NCI-H2196 (cell line): Measurements from ENCODE around the gene DOCK3.
A peak's percentile ranks its signal among the peaks of the same experiment; 100 is the strongest.
"Not testable (repeated sequence)": the region's sequence is repeated elsewhere in the genome, so short reads cannot be mapped to it uniquely, and the experiment has no call there.

ENCODE experiments used
- DNase-seq: peaks from one replicate; lab custom pipeline; 2025; ENCODE audit not compliant: unreplicated experiment; lab: John Stamatoyannopoulos, UW

Gene DOCK3

DNA sequence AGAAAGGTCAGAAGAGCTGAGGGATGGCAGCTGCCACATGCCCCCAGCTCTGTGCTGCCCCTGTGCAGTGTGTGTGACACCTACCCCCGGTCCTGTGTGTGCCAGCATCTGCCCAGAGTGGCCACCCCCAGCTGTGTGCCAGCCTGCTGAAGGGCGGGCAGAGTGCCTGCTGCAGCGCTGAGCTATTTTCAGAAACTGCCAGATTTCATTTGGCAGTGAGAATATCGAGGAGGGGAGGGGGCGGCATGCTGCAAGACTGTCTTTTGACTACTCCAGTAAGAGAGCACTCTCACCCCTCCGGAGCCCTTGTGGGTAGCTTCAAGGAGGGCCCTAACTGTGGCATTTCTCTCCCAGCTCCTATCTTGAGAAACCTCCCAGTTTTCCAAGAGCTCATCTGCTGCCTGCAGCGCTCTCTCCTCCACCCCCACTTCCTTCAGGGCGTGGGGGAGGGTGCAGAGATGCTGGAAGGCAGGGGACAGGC is 25.2 kb upstream of the DOCK3 start:
- DNase-seq = no peak

DNA sequence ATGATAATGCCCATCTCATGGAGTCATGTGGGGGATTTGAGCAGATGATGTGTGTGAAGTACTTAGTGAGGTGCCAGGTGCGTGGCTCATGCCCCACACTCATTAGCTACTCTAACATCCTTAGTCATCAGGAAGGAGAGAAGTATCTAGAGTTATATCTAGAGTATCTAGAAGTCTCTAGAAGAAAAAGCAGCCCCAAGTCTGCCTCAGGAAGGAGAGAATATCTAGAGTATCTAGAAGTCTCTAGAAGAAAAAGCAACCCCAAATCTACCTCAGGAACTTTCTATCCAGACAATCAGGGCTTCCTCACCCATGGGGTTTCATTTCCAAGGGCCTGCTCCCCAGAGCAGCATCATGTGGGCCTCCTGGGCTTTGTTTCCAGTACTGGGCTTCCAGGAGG is 24.7 kb upstream of the DOCK3 start:
- DNase-seq = no peak

DNA sequence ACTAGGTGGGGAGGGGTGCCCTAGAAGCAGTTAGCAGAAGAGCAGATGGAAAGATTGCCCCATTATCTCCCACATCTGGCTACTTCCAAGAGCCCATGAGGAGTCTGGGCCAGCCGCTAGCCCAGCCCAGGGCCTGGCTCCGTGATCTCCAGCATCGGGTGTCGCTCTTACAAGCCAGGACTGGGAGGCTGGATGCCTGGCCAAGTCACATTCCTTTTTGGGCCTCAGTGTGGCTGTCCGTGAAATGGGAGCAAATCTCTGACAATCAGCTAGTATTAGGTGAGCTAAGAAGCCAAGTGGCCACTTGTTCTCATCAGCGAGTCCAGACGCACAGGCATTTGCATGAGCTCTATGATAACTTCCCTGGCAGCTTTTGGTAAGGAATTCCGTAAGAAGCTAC is 23.3 kb upstream of the DOCK3 start:
- no peak for DNase-seq

DNA sequence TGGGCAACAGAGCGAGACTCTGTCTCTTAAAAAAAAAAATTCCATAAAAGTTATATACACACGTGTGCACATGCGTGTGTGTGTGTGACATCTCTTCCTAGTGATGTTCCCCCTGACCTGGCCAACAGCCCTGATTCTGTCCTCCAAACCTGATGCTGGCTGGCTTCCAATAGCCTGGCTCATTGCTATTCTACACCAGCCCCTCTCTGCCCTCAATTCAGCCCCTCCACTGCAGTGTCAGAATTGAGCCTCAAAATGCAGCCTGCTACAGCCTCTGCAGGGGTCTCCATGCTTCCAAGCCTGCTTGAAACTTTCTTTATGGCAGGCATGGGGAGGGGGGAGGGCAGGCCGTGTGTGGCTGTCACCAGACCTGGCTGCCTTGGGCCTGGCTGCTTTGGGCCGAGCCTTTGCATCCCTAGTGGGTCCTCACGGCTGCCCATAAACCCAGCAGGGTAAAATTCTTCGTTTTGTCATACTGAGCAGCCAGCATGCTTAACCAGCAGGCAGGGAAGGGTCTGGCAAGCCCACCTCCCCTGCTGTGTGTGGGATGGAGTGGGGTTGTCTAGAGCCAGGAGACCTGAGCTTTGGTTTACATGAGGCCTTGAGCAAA is 22.7 kb upstream of the DOCK3 start:
- no peak for DNase-seq

DNA sequence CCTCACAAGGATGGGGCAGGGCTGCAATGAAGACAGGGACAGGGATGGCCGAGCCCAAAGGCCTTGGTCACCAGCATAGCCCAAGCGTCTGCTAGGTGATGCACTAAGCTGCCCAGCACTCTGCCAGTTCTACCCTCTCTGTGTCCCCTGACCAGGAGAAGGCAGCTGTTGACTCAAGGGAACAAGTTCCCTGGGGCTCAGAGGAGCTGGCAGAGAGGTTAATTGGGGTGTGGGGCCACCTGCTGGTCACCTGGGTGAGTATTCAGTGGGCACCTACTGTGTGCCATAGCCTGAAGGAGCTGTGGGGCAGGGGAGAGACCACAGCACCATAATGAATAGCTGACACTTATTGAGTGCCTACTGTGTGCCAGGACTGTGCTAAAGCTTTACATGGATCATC is 22.0 kb upstream of the DOCK3 start:
- no peak for DNase-seq

DNA sequence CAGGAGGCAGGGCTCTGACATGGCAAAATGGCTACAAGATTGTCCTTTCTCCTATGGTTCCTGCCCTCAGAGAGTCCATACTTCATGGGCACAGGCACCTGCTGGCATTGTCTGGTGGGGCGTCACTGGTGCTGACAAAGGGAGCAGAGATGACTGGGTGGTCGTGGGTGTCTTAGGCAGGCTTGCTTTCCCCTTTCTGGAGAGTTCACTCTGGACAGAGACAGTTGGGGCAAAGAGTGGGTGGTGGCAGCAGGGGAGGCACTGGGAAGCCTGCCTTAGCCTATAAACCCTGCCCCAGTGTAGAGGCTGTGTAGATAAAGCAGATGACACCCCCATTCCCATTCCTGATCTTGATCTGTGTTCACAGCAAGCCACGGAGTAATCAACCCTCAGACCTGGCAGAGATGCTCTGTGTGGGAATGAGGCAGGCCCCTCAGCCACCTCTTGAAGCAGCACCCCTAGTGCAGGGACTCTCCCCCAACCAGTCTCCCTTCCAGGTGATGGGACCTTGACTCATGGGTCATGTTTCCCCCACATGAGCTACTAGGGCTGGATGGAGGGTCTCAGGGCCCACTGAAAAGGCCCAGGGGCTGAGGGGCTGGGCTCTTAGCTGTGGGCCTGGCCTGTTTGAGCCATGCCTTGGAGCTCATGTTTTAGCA is 20.7 kb upstream of the DOCK3 start:
- DNase-seq = no peak

DNA sequence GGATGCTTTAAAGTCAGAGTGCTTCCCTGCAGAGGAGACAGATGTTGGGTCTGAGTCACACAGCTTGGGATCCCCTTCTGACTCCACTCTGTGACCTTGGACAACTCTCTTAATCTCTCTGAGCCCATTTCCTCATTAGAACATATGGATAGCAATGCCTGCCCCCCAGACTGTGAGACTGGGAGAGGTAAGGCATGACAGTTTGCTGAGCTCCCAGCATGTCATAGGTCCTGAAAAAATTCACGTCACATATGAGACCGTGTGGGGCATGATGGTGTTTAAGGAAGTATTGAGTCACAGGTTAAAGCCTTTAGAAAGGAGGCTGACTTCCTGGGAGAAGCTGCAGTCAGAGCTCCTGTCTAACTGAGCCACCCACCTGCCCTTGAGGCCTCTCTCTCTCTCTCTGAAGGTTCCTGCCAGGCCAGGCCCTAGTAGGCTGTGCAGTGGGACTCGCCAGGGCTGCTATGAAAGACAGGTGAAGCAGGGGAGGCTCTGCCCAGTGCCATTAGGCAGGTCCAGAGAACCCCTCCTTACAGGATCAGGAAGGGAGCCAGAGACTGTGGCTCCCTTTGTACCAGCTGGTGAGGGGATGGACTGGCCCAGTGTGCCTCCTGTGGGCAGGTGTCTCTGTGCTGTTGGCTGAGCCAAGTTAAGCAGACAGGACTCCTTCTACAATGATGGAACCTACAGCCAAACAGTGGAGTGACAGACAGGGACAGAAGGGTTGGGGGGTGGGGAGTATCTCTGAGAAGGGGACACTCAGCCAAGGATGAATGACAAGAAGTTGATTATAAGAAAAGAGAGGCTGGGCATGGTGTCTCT is 19.5 kb upstream of the DOCK3 start:
- no peak for DNase-seq

DNA sequence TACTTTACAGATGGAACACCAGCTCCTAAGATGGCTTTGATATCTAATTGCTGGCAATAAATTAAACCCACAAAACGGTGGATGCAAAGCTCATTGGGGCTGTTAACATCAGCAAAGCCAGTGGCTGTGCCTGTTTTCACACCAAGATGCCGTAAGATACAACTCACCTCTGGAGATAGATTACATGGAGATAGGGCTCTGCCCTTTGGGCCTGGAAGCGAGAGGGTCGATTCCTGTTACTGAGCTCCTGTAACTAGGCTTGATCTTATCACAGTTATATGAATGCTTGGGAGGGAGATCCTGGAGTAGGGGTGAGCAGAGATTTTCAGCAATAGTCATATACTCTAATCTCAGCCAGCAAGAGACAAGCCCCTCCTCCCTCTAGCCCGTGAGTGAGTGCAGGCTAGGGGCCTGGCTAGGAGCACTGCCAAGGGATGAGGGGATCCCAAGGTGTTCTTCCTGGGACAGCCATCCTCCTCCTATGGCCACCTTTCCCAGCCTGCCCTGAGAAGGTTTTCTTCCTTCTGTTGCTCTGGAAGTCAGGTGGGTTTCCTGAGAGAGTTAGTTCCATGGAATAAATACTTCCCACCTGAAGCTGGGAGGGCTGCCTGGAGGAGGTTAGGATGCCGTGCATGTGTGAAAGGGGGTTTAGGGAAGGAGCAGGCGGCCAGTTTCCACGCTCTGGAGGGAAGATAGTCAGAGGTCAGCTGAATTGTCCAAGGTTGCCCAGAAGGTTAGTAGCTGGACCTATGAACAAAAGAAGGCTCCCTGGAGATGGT is 18.1 kb upstream of the DOCK3 start:
- DNase-seq = no peak

DNA sequence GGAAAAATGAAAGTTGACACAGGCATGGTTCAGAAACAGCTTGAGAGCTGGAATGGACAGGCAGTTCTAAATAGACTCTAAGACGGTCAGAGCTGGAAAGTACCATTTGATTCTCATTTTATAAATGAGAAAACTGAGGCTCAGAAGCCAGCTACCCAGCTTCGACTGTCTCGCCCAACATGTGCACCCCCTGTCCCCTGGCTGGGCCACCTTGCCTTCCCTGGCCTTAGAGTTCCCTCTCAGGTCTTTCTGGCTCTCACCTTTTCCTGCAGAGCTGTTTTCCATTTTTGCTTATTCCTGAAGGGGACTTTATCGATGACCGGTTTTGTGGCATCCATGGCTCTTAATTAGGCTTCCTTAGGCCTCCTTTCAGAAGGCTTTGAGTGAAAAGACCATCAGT is 17.3 kb upstream of the DOCK3 start:
- DNase-seq = no peak

DNA sequence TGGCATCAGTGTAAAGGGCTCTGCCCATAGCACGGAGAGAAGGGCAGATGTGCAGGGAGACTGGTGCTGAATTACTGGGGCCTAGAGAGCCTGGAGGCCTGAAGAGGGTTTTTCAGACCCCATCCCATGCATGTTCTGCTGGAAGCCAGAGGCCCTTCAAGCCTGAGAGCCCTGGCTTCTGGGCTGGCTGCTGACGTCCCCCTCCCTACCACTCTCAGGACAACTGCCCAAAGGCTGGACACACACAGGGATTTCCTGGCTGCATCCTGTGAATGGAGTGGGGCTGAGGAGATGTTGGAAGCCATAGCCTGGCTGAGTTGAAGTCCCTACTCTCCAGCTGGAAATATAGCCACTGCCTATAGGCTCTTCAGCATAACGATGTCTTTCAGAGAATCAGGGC is 16.9 kb upstream of the DOCK3 start:
- DNase-seq = no peak

DNA sequence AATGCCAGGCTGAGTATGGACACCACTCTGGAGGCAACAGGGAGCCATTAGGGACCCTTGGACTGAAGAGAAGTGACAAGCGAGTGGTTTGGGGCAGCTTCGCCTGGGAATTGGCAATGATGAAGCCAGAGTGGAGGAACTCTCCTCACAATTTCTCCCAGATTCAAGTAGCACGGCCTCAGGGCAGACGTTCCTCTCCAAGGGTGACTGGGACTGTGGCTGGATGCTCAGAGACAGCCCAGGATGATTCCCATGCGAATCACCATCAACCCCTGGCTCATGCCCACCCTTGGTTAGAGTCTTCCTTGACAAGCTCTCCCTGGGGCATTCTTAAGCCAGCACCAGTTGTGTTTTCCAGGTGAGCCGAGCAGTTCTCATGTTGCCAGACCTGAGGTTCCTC is 16.3 kb upstream of the DOCK3 start:
- no peak for DNase-seq

DNA sequence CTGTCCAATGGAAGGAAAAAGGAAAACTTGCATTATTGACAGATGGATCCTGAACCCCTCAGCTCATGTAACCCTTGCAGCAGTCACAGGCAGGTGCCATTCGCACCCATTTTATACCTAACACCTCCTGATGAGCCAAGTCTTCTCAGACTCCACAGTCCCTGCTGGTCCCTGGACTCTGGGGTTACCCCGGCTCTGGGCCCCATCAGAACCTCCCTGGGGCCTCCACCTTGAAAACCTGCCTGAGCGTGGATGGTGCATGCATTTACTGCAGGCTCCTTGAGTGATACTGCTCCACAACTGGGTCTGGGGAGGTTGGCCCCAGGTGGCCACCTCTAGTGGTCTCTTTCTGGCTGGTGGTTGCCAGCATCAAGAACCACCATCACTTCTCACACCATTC is 15.9 kb upstream of the DOCK3 start:
- no peak for DNase-seq

DNA sequence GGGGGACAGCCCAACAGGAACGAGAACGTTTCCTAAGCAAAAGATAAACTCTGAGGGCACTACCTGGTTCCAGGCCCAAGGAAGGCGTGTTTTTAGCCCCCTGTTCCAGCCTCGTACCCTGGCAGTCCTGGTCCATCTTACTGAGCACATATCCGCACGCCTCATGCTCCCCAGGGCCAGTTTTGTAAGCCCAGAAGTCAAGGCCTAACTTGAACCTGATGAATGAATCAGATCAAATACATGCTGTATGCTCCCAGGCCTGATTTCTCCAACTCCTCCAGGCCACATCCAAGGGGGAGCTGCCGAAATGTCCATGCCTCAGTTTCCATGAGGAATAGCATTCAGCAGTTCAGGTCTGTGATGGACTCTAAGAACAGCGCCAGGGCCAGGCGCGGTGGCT is 14.3 kb upstream of the DOCK3 start:
- DNase-seq = no peak

DNA sequence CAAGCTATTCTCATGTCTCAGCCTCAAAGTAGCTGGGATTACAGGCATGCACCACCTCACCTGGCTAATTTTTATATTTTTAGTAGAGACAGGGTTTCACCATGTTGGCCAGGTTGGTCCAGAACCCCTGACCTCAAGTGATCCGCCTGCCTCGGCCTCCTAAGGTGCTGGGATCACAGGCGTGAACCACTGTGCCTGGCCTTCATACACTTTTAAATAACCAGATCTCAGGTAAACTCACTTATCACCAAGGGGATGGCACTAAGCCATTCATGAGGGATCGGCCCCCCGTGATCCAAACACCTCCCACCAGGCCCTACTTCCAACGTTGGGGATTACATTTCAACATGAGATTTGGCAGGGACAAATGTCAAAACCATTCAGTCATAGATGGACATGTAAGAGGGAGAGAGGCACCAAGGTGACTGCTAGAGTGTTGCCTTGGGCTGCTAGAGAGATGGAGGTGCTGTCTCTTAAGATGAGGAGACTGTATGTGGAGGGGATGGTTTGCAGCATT is 13.3 kb upstream of the DOCK3 start:
- DNase-seq = no peak

DNA sequence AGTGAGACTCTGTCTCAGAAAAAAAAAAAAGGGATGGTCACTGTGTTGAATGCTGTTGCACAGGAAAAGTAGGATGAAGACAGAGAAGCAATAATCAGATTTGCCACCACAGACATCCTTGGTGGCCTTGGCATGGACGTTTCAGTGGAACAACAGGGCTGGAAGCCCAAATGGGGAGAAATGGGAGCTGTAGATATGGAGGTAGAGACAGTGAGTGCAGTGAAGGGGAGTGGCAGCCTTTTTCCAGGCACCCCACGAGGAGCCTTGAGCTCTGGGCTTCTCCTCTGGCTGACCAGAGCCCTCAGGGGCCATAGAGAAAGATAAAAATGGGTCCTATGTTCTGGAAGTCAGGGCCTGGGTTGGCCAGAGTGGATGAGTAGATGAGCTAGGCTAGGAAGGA is 12.3 kb upstream of the DOCK3 start:
- DNase-seq = no peak

DNA sequence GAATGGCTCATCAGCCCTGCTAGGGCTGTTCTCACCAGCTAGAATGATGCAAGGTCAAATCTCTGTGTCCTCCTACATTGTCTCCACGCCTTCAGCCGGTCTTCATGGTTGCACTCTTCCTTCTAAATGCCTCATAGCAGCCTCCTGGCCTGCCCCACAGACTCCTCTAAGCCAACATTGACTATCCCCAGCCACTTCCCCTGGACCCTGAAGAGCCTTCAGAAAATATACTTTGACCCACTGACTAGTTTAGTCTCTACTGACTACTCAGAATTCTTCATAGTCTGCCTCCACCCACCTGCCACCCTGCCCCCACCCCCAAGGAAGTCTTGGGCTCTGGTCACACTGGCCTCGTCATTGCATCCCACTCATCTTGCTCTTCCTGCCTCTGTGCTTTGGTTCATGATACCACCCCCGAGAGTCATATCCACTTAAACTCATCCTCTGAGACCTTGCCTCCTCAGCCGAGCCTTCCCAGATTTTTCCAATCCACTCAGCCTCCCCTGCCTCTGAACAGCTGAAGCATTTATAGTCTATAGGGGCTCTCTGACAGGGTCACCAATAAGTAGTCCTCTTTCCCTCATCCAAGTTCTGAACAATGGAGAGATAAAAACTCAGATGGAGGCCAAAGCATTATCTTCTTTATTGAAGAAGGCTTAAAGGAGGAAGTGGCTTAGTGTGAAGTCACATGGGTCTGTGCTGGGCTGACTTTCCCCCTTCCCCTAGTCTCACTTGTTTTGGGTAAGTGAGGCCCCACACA is 9.5 kb upstream of the DOCK3 start:
- no peak for DNase-seq

DNA sequence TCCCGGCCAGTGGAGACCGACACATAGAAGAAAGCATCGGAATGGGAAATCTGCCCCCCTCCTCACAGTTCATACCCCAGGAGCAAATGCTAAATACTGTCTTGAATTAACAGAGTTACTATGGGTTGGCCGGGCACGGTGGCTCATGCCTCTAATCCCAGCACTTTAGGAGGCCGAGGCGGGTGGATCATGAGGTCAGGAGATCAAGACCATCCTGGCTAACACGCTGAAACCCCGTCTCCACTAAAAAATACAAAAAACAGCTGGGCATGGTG is 8.9 kb upstream of the DOCK3 start:
- not testable (repeated sequence) for DNase-seq

DNA sequence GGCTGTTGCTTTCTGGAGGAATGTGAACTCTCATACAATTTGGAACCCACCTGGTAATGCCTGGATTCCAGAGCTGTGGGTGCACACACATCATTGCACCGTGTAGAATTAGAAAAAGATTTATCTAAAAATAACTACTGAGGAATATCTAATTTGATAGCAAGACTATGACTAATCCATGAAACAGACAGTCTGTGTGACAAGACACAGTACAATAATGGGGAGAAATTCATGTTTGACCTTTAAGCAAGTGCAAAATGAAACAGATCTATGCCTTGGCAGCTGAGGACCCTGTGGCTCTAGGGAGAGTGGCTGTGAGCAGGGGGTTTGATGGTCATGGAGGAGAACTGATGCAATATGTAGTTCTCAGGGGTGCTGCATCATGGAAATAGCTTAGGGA is 7.9 kb upstream of the DOCK3 start:
- DNase-seq = no peak

DNA sequence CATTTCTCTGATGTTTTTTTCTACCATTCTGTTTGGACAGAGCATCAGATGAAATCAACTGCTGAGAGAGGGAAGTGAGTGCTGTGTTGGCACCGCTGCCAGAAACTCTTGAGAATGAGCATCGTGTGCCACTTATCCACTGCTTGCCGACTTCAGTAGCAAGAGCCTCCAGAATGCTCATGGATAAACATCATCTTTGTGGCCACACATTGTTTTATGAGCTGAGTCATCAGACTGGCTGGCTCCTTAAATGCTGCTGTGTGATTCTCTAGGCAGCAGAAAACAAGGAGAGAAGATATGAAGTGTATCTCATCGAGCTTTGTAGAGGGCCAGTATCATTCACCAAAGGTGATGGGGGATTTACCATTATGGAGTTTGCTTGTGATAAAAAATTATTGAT is 3.4 kb upstream of the DOCK3 start:
- DNase-seq = peak; percentile 76

DNA sequence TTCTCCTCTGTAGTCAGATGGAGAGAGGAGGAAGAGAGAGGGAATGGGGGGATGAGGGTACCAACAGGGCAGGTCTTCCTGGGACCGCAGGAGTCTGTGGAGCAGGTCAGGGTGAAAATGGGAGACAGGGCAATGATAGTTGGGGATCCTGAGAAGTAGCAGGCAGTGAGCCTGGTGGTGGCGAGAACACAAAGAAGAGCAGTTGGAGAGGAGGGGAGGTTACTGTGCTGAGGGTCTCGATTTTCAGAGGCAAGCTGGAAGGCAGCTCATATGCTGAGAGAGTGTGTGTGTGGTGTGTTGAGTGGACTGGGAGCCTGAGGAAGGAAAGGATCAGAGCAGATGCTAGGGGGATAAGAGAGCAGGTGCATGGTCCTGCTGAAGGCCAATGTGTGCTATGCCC is 2.1 kb upstream of the DOCK3 start:
- DNase-seq = no peak

DNA sequence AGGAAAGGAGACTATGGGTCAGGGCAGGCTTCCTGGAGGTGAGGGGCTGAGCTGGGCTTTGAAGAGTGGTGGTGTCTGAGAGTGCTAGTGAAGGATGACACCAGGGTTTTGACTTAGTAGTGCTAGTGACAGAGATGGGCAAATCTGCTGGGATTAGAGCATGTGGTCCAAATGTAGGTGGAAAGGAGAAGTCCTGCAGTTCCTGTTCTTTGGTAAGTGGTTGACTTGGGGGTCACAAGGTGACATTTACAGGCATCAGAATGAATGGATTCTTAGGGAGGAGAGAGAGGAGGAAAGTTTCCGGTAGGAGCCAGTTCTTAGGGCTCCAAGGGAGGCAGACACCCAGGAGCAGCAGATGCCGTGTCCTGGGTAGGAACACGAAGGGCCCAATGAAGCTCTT is 796 bp upstream of the DOCK3 start:
- no peak for DNase-seq
